Memory B cell (primary cell): ENCODE results near the gene SHISA2.
A peak's percentile ranks its signal among the peaks of the same experiment; 100 is the strongest.

ENCODE experiments used
- ATAC-seq: fragments of 150-1000 bp; cut with Tn5 transposase; 2 replicates; pipeline ENCODE4 v1.10.0; 2021; ENCODE audit warnings: low read depth, mild to moderate bottlenecking, moderate library complexity
- DNase-seq, 2 donors: peaks; one replicate each; pipeline ENCODE4 v3.0.0; 2022; ENCODE audit warnings: low spot score in 2 of 2
- H3K27ac Mint-ChIP-seq: one replicate; pipeline ENCODE4 v1.8.0; 2022; ENCODE audit warnings: mild to moderate bottlenecking, moderate library complexity, mixed read lengths
- H3K27me3 Mint-ChIP-seq: one replicate; pipeline ENCODE4 v1.8.0; 2022; ENCODE audit warnings: mixed read lengths
- H3K36me3 Mint-ChIP-seq: one replicate; pipeline ENCODE4 v1.8.0; 2022; ENCODE audit warnings: mild to moderate bottlenecking, mixed read lengths
- H3K4me1 Mint-ChIP-seq: one replicate; pipeline ENCODE4 v1.8.0; 2022; ENCODE audit warnings: mixed read lengths
- H3K4me3 Mint-ChIP-seq: one replicate; pipeline ENCODE4 v1.8.0; 2022; ENCODE audit warnings: mild to moderate bottlenecking, moderate library complexity, mixed read lengths
- H3K9me3 Mint-ChIP-seq: one replicate; pipeline ENCODE4 v1.8.0; 2022; ENCODE audit warnings: mixed read lengths

SHISA2 gene

DNA sequence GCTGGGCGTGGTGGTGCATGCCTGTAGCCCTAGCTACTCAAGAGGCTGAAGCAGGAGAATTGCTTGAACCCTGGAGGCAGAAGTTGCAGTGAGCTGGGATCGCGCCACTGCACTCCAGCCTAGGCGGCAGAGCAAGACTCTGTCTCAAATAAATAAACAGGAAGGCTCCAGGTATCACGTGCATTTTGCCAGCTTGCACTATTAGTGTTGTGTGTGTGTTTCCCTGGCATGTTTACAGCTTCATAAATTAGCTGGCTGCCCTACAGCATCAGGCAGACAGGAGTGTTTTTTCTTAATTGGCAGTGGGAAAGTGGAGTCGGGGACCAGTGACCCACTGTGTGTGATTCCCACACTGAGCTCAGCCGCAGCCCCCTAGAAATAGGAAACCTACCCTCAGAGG, 32.6 kb downstream of the SHISA2 start:
- Mint-ChIP-seq H3K36me3 (no peaks in the 10 kb centered on the region), H3K27ac (no peak overlapping the region), H3K4me3 (no peak overlapping the region), H3K4me1 (no peaks in the 10 kb centered on the region), H3K9me3 (no peaks in the 10 kb centered on the region), H3K27me3 (peaks cover 6% of the 10 kb centered on the region)
- no peak for DNase-seq
- no peak for ATAC-seq

DNA sequence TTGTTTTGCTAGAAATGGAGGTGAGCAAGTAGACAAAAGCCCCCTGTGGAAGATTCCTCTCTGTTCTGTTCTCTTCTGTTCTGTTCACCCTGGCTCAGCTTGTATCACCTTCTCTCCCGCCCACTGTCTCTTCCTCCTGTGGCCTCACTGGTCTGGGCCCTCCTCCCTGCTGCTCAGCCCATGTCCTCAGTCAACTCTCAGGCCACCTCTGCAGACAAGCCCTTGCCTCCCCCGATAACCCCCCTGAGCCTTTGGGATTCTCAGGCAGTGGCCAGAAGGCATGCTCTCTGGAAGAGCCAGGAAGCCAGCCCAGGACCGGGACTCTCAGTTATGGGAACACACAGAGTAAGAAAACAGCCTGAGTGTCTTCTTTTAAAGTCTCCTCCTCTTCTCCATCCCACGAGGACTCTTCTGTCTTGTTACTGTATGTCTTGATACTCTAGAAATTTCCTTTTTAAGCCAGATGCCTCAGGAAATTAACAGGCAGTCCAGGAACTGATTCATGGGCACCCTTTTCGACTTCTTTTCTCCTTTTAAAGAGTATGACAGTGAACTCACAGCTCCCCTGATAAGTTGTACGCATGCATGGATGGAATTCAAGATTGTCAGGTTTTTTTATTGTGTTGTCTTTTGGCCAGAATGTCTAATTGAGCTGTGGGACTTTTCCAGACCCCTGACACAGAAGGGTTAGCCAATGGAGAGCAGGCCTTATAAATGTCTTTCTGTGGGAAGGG, 33.7 kb downstream of the SHISA2 start:
- H3K4me3 Mint-ChIP-seq, result no peak overlapping the region
- no peak for ATAC-seq
- peaks cover 11% of the 10 kb centered on the region for H3K27me3 Mint-ChIP-seq
- H3K27ac Mint-ChIP-seq, result peak overlapping the region; percentile 22
- H3K4me1 Mint-ChIP-seq, result no peaks in the 10 kb centered on the region
- no peaks in the 10 kb centered on the region for H3K9me3 Mint-ChIP-seq
- DNase-seq, result no peak
- no peaks in the 10 kb centered on the region for H3K36me3 Mint-ChIP-seq

DNA sequence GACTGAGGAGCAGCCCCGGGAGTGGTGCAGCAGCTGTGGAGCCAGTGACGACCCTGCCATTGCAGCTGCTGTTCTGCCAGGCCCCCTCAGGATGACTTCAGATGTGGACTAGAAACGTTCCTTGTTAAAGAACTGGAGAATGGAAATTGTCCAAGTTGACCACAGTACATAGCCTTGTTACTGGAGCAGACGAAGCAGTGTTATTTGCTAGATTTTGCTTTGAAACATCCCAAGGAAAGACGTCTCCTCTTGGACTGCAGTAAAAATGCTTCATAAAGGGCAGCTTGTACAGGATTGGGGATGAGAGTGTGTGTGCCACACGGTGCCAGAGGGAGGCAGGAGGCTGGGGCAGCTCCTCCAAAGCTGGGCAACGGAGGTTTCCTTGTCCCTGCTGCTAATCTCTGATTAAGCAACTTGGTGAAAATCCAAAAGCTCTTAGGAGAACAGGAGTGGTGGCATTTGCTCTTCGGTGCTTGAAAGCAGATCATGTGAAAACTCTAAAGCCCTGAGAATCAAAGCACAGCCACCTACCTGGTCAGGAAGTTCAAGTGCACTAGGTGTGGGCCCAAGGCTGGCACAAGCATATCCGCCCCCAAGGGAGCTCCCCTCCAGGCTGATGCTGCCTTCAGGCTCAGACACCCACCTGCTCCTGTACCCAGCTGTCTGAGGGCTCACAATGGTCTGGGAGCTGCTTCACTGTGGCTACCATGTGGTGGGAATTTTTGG, 34.5 kb downstream of the SHISA2 start:
- DNase-seq (no peak), ATAC-seq (no peak)
- peaks cover 10% of the 10 kb centered on the region for H3K27me3 Mint-ChIP-seq

GRCh38 chr13:26016189-26016588, 35.6 kb downstream of the SHISA2 start:
- Mint-ChIP-seq H3K9me3 (no peaks in the 10 kb centered on the region), H3K36me3 (no peaks in the 10 kb centered on the region), H3K4me1 (no peaks in the 10 kb centered on the region), H3K4me3 (no peak overlapping the region), H3K27ac (no peak overlapping the region), H3K27me3 (peaks cover 10% of the 10 kb centered on the region)
- DNase-seq, result no peak
- ATAC-seq, result no peak

More for the DNA sequence above, 34.5 kb downstream of the SHISA2 start:
- Mint-ChIP-seq H3K36me3 (no peaks in the 10 kb centered on the region), H3K27ac (peak overlapping the region; percentile 22), H3K9me3 (no peaks in the 10 kb centered on the region), H3K4me1 (no peaks in the 10 kb centered on the region), H3K4me3 (no peak overlapping the region)

- no peak overlapping the region for H3K4me3 Mint-ChIP-seq
- H3K9me3 Mint-ChIP-seq, result no peaks in the 10 kb centered on the region
- no peak overlapping the region for H3K27ac Mint-ChIP-seq
- H3K27me3 Mint-ChIP-seq, result peaks cover 10% of the 10 kb centered on the region
- DNase-seq (no peak), ATAC-seq (no peak)
- H3K4me1 Mint-ChIP-seq, result no peaks in the 10 kb centered on the region
- no peaks in the 10 kb centered on the region for H3K36me3 Mint-ChIP-seq
Measured at GRCh38 chr13:26015271-26016125, 36.3 kb downstream of the SHISA2 start.

DNA sequence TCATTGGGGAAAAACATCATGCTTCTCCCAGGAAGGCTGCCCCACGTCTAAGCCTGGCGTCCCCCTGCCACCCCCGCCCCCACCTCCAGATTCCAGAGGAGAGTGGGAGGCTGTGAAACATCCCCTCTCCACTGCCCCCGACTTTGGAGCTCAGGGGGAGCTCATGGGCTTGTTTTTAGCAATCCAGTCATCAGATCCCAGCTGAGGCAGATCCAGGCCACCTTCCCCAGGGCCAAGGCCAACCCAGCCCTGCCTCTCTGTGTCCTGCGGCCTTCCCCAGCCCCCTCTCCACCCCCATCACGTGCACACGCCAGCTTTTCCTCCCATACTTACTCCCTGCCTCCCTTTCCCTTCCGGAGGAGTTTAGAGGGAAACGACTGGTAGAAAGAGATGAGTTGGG, 38.8 kb downstream of the SHISA2 start:
- DNase-seq, result no peak
- H3K4me3 Mint-ChIP-seq, result no peak overlapping the region
- H3K4me1 Mint-ChIP-seq, result no peaks in the 10 kb centered on the region
- no peak overlapping the region for H3K27ac Mint-ChIP-seq
- no peaks in the 10 kb centered on the region for H3K9me3 Mint-ChIP-seq
- no peaks in the 10 kb centered on the region for H3K36me3 Mint-ChIP-seq
- ATAC-seq, result no peak
- H3K27me3 Mint-ChIP-seq, result peaks cover 19% of the 10 kb centered on the region

DNA sequence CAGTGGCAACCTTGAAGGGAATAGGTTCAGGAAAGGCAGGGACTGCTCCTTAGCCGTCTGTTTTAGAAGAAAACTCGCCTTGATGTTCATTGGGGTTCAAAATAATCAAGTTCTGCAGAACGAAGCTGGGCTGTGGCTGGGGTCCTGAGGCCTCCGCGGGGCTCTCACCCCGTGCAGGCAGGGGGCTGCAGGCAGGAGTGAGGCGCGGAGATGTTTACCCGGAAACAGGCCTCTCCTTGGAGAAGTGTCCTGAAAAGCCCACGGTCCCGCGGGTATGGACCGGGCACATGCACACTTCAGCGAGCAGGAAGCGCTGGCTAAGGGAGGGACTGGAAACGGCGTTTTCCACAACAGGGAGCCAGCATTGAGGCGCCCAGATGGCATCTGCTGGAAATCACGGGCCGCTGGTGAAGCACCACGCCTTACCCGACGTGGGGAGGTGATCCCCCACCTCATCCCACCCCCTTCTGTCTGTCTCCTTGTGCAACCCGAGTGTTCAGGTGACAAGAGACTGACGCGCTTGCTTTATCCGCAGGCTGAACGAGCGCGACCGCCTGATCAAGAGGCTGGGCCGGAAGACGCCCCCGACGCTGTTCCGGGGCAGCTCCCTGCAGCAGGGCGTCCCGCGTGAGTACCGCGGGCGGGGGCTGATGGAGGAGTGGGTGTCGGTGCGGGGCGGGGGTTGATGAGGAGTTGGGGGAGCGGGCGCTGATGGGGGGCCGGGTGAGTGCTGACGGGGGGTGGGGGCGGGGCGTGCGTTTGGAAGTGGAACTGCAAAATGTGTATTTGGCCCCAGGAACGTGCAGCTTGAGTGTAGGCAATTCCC, 39.6 kb downstream of the SHISA2 start:
- no peaks in the 10 kb centered on the region for H3K36me3 Mint-ChIP-seq
- no peaks in the 10 kb centered on the region for H3K9me3 Mint-ChIP-seq
- no peaks in the 10 kb centered on the region for H3K4me1 Mint-ChIP-seq
- H3K4me3 Mint-ChIP-seq, result peak overlapping the region; percentile 61
- peak; percentile 67 for ATAC-seq
- peaks cover 18% of the 10 kb centered on the region for H3K27me3 Mint-ChIP-seq
- DNase-seq, result no peak
- no peak overlapping the region for H3K27ac Mint-ChIP-seq

DNA sequence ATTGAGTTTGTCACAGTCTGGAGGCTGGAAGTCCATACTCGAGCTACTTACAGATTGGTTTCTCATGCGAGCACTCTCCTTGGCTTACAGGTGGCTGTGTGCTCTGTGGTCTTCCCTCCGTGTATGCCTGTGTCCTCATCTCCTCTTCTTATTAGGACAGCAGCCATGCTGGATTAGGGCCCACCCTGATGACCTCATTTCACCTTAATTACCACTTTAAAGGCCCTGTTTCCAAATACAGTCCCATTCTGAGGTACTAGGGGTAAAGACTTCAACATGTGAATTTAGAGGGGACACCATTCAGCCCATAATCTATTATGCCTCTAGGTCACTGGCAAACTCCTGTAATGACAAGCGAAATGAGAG, 40.6 kb downstream of the SHISA2 start:
- Mint-ChIP-seq H3K27ac (no peak overlapping the region), H3K9me3 (no peaks in the 10 kb centered on the region), H3K4me1 (no peaks in the 10 kb centered on the region), H3K4me3 (no peak overlapping the region), H3K36me3 (no peaks in the 10 kb centered on the region), H3K27me3 (peaks cover 18% of the 10 kb centered on the region)
- DNase-seq (no peak), ATAC-seq (no peak)

- Mint-ChIP-seq H3K9me3 (no peaks in the 10 kb centered on the region), H3K36me3 (no peaks in the 10 kb centered on the region), H3K27me3 (peaks cover 18% of the 10 kb centered on the region), H3K27ac (no peak overlapping the region), H3K4me3 (no peak overlapping the region), H3K4me1 (no peaks in the 10 kb centered on the region)
- no peak for ATAC-seq
- no peak for DNase-seq
Measured at GRCh38 chr13:26010487-26011207, 41.2 kb downstream of the SHISA2 start.

DNA sequence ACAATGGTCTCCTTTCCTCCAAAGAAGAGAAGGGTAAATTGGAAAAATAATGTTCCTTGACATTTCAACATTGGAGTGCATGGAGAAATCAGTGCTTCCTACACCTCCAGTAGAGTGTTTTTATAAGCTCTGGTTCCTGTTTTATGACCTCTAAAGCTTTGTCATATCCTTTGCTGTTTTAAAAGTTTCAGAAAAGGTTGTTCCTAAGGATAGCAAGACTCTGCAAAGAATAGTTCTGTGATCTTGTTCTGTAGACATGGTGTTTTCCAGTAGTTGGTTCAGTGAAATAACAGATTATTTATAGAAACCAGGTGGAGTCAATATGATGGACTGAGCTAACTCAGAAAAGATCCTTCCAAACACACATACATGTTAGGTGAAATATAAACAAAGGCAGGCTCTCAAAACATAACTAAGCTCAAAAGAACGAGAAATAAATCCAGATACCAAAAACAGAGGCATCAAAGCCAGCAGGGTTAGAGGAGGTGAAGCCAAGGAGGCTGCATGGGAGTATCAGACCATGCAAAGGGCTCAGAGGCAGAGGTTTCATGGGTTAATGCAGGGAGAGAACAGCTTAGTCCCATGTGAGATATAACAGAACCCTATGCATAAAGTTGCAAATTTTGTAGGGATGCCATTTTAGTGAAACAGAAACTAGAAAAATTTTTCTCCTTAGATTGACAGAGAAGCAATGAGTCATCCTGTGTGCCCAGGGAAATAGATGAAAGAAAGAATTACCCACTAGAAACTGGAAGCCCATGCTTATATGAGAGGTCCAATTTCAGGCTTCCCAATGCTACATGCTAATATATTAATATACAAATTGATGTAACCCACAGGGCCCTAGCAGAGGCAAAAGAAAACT, 44.3 kb downstream of the SHISA2 start:
- Mint-ChIP-seq H3K36me3 (peaks cover 2% of the 10 kb centered on the region), H3K9me3 (peaks cover 3% of the 10 kb centered on the region), H3K27ac (no peak overlapping the region), H3K4me1 (no peaks in the 10 kb centered on the region), H3K27me3 (peaks cover 14% of the 10 kb centered on the region), H3K4me3 (no peak overlapping the region)
- DNase-seq, result no peak
- no peak for ATAC-seq
